Pulmonary artery endothelial cell (primary cell): Measurements from ENCODE around the gene OR6J1. TPM values are rescaled to one million over a fixed set of nuclear protein-coding genes. Genes with fewer than 3 reads are reported as not detected.
A peak's percentile ranks its signal among the peaks of the same experiment; 100 is the strongest.
"Not testable (repeated sequence)": the region's sequence is repeated elsewhere in the genome, so short reads cannot be mapped to it uniquely, and the experiment has no call there.

Experiments
- DNase-seq: peaks from one replicate; pipeline ENCODE4 v3.0.0-alpha.2; 2011; ENCODE audit warnings: low read depth, low spot score
- total RNA-seq: library from RNA; depleted of rRNA; stranded (reverse); fragments of >200 nt; gene quantifications from 2 replicates; pipeline ENCODE4 v1.2.3, GENCODE V29; 2014

The OR6J1 gene
- total RNA-seq: not detected in 2 replicates

GRCh38 chr14:22644305-22644635 lies at the start of gene OR6J1:
OR6J1 (minus strand) TSS chr14:22644352; CDS start chr14:22634811, 9,541 bp downstream.
- DNase-seq: no peak

- DNase-seq: no peak
Measured at GRCh38 chr14:22692194-22692593, 48.0 kb upstream of the OR6J1 start.

- peak; percentile 92 for DNase-seq
Measured at GRCh38 chr14:22691171-22691570, 47.0 kb upstream of the OR6J1 start.

DNA sequence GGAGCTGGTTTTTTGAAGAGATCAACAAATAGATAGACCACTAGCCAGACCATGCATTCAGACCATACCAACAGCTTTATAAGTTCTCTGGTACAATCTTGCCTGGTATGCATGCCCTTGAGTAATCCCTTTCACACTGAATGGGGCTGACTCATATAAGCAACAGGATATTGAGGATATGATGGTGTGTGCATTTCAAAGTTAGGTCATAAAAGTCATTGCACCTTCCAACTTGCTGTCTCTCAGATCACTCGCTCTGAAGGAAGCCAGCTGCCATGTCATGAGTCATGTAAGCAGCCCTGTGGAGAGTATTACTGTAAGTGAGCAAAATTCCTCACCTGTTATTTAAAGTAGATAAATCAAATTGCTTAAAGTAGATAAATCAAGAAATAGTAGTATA lies 45.0 kb upstream of the OR6J1 start:
- peak; percentile 99 for DNase-seq

- DNase-seq: not testable (repeated sequence)
Measured at GRCh38 chr14:22687969-22688368, 43.8 kb upstream of the OR6J1 start.

DNA sequence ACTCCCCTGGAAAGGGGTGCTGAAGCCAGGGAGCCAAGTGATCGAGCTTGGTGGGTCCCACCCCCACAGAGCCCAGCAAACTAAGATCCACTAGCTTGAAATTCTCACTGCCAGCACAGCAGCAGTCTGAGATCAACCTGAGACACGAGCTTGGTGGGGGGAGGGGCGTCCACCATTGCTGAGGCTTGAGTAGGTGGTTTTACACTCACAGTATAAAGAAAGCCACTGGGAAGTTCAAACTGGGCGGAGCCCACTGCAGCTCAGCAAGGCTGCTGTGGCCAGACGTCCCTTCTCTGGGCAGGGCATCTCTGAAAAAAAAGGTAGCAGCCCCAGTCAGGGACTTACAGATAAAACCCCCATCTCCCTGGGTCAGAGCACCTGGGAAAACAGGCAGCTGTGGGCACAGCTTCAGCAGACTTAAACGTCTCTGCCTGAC lies 42.0 kb upstream of the OR6J1 start:
- DNase-seq: not testable (repeated sequence)

DNA sequence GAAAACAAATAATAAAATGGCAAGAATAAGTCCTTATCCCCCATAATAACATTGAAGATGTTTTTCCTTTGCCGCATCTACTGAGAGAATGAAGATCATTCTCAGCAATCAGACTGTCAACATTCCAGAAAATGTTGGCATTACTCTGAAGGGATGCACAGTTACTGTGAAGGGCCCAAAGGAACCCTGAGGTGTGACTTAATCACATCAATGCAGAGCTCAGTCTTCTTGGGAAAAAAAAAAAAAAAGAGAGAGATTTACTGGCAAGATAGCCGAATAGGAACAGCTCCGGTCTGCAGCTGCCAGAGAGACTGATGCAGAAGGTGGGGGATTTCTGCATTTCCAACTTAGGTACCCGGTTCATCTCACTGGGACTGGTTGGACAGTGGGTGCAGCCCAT lies 41.3 kb upstream of the OR6J1 start:
- DNase-seq: no peak

- not testable (repeated sequence) for DNase-seq
Measured at GRCh38 chr14:22683428-22683827, 39.3 kb upstream of the OR6J1 start.

DNA sequence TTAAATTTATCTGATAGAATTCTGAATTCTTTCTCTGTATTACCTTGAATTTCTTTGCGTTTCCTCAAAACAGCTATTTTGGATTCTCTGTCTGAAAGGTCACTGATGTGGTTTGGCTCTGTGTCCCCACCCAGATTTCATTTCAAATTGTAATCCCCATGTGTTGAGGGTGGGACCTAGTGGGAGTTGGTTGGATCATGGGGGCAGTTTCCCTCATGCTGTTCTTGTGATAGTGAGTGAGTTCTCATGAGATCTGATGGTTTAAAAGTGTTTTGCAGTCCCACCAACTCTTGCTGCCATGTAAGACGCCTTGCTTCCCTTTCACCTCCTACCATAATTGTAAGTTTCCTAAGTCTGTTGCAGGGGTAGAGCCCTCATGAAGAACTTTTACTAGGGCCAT lies 34.1 kb upstream of the OR6J1 start:
- DNase-seq: no peak

DNA sequence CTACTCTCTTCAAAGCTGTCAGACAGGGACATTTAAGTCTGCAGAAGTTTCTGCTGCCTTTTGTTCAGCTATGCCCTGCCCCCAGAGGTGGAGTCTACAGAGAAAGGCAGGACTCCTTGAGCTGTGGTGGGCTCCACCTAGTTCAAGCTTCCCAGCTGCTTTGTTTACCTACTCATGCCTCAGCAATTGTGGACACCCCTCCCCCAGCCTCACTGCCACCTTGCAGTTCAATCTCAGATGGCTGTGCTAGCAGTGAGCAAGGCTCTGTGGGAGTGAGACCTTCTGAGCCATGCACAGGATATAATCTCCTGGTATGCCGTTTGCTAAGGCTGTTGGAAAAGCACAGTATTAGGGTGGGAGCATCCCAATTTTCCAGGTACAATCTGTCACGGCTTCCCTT lies 33.4 kb upstream of the OR6J1 start:
- DNase-seq: not testable (repeated sequence)

- DNase-seq: no peak
Measured at GRCh38 chr14:22671622-22672021, 27.5 kb upstream of the OR6J1 start.

DNA sequence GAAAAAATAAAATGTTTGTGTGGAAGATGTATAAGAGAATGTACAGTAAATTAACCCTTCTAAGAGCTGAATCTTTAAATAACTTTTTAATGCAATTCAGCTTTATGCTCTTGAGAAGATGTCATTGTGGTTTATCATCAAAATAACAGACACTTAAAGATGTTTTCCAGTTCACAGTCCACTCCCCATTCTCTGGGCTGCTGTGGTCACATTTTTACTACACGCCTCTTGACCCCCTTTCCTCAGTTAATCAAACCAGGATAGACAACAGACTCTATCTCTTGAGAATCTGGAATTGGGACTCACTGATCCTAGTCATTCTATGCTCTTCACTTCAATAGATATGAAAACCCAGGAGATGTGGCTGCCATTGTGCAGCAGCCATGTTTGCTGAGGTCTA lies 24.7 kb upstream of the OR6J1 start:
- DNase-seq: no peak

- no peak for DNase-seq
Measured at GRCh38 chr14:22668417-22668816, 24.3 kb upstream of the OR6J1 start.

- DNase-seq: no peak
Measured at GRCh38 chr14:22667881-22668280, 23.7 kb upstream of the OR6J1 start.

- DNase-seq: no peak
Measured at GRCh38 chr14:22666203-22666893, 22.2 kb upstream of the OR6J1 start.

- no peak for DNase-seq
Measured at GRCh38 chr14:22664261-22664660, 20.1 kb upstream of the OR6J1 start.

DNA sequence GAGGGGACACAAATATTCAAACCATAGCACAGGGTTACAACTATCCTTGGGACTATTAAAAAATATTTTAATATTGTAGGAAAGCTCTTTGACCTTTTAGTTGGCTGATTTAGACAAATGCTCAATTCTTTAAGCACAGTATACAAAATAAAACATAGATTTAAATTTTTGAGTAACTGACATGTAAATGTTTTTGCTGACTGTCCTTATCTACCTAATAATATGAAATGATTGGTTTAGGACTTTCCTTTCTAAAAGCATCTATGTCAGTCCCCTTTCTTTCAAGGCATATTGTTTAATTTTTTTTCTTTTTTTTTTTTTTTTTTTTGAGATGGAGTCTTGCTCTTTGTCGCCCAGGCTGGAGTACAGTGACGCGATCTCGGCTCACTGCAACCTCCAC lies 16.5 kb upstream of the OR6J1 start:
- no peak for DNase-seq

DNA sequence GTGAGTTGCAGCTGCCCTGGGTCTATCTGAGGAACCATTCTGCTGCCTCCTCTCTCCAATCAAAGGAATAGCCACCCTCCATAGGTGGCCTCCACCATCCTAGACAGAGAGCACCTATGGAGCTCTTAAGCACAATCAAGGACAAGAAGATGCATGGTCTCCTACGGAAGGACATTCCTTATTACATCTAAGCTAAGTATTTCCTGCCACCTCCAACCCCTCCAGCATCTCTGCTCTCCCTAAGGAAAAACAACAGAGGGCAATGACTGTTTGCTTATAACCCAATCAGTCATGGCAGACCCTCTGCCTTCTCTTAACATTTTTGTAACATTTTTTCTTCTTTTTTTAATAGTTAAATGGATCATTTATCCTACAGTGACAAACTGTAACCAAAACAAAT lies 14.8 kb upstream of the OR6J1 start:
- peak; percentile 15 for DNase-seq

DNA sequence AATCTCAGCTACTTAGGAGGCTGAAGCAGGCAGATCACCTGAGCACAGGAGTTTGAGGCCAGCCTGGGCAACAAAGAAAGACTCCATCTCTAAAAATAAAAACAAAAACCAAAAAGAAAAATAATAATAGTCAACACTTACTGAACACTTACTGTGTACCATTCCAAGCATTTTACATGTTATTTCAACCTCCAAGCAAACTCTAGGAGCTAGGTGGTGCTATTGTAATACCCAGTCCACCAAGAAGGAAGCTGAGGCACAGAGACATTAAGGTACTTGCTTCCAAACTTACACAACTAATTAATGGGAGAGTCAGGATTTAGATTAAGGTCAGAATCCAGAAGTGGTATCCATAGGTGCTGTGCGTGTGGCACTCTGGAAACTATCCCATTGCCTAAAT lies 13.7 kb upstream of the OR6J1 start:
- DNase-seq: peak; percentile 44

GRCh38 chr14:22656945-22657731 lies 13.0 kb upstream of the OR6J1 start:
- no peak for DNase-seq

DNA sequence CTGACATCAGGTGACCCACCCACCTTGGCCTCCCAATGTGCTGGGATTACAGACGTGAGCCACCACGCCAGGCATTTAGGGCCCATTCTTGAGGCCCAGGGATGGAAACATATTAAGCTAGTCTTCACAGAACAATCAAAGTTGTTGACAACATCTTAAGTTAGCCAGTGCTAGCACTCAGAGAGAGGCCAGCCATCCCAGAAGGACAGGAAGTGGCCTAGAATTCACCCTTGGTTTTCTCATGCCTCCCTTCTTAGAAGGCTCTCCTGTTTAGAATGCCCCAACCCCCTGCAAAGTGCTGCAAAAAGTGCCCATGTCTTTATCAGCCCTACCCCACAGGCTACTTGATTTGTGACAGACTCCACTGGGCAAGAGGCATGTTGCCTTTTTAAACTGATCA lies 12.1 kb upstream of the OR6J1 start:
- no peak for DNase-seq

GRCh38 chr14:22653012-22653621 lies 9.0 kb upstream of the OR6J1 start:
- peak; percentile 36 for DNase-seq

- DNase-seq: no peak
Measured at GRCh38 chr14:22651586-22651985, 7.4 kb upstream of the OR6J1 start.
